ENCODE data around the gene ZNF217.
"Not testable (repeated sequence)": the region's sequence is repeated elsewhere in the genome, so short reads cannot be mapped to it uniquely, and the experiment has no call there.

Gene ZNF217

DNA sequence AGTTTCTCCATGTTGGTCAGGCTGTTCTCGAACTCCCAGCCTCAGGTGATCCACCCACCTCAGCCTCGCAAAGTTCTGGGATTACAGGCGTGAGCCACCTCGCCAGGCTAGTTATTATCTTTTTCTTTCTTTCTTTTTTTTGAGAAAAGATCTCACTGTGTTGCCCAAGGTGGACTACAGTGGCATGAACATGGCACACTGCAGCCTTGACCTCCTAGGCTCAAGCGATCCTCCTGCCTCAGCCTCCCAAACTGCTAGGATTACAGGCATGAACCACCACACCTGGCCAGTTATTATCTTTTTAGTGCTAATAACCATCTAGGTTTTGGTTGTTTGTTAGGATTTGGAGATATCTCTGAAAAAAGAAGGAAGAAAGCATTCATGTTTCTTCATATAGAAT, 35.8 kb upstream of the ZNF217 start:
- Histone ChIP-seq H2AFZ (no peak overlapping the region), H3K27me3 (ENCODE audit: control insufficient read depth, insufficient read depth, low read length) (no peaks in the 10 kb centered on the region), H3K4me1 (no peaks in the 10 kb centered on the region), H3K9ac (no peak overlapping the region), H3K4me3 (ENCODE audit: low read depth, low read length) (no peak overlapping the region), H3K4me2 (ENCODE audit: low read length) (no peak overlapping the region), H3K79me2 (no peaks in the 10 kb centered on the region), H3K27ac (no peak overlapping the region), H3K9me3 (ENCODE audit: control insufficient read depth, low read length) (no peaks in the 10 kb centered on the region), H3K36me3 (ENCODE audit: control insufficient read depth, insufficient read depth, low read length) (no peaks in the 10 kb centered on the region)
- TF ChIP-seq, protein P1, sequence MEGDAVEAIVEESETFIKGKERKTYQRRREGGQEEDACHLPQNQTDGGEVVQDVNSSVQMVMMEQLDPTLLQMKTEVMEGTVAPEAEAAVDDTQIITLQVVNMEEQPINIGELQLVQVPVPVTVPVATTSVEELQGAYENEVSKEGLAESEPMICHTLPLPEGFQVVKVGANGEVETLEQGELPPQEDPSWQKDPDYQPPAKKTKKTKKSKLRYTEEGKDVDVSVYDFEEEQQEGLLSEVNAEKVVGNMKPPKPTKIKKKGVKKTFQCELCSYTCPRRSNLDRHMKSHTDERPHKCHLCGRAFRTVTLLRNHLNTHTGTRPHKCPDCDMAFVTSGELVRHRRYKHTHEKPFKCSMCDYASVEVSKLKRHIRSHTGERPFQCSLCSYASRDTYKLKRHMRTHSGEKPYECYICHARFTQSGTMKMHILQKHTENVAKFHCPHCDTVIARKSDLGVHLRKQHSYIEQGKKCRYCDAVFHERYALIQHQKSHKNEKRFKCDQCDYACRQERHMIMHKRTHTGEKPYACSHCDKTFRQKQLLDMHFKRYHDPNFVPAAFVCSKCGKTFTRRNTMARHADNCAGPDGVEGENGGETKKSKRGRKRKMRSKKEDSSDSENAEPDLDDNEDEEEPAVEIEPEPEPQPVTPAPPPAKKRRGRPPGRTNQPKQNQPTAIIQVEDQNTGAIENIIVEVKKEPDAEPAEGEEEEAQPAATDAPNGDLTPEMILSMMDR (IDR thresholded peaks at IDR 0.05), result no peak

DNA sequence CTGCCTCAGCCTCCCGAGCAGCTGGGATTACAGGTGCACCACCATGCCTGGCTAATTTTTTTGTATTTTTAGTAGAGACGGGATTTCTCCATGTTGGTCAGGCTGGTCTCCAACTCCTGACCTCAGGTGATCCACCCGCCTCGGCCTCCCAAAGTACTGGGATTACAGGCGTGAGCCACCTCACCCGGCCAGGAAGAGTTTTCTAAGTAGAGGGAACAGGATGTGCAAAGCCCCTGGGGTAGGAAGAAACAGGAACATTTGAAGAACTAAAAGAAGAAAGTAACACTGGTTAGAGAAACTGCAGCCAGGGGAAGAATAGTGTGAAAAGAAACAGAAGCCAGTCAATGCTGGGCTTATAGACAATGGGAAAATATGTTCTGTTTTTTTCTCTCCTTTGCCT, 35.1 kb upstream of the ZNF217 start:
- H3K36me3 ChIP-seq (ENCODE audit: control insufficient read depth, insufficient read depth, low read length); H3K27ac ChIP-seq; H3K4me2 ChIP-seq (ENCODE audit: low read length); H3K27me3 ChIP-seq (ENCODE audit: control insufficient read depth, insufficient read depth, low read length); H3K79me2 ChIP-seq; H2AFZ ChIP-seq; H3K4me1 ChIP-seq; H3K9me3 ChIP-seq (ENCODE audit: control insufficient read depth, low read length); H3K4me3 ChIP-seq (ENCODE audit: low read depth, low read length); H3K9ac ChIP-seq: not testable (repeated sequence)

DNA sequence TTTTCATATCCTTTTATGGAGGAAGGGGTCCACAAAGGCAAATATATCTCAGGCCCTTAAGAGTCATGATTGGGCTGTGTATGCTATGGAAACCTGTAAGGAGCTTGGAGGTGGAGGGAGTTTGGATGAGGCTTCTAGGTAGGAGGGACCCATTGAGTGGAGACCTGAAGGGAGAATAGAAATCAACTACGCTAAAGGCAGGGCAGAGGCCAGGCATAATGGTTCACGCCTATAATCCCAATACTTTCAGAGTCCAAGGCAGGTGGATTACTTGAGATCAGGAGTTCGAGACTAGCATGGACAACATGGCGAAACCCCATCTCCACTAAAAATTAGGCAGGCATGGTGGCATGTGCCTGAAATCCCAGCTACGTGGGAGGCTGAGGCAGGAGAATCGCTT, 34.4 kb upstream of the ZNF217 start:
- Histone ChIP-seq H3K36me3 (ENCODE audit: control insufficient read depth, insufficient read depth, low read length) (no peaks in the 10 kb centered on the region), H3K79me2 (no peaks in the 10 kb centered on the region), H3K9me3 (ENCODE audit: control insufficient read depth, low read length) (no peaks in the 10 kb centered on the region), H3K9ac (no peak overlapping the region), H3K4me1 (peaks cover 5% of the 10 kb centered on the region), H2AFZ (no peak overlapping the region), H3K4me2 (ENCODE audit: low read length) (no peak overlapping the region), H3K27me3 (ENCODE audit: control insufficient read depth, insufficient read depth, low read length) (no peaks in the 10 kb centered on the region), H3K4me3 (ENCODE audit: low read depth, low read length) (no peak overlapping the region), H3K27ac (no peak overlapping the region)
- TF ChIP-seq, protein P1 (IDR thresholded peaks at IDR 0.05), result no peak

DNA sequence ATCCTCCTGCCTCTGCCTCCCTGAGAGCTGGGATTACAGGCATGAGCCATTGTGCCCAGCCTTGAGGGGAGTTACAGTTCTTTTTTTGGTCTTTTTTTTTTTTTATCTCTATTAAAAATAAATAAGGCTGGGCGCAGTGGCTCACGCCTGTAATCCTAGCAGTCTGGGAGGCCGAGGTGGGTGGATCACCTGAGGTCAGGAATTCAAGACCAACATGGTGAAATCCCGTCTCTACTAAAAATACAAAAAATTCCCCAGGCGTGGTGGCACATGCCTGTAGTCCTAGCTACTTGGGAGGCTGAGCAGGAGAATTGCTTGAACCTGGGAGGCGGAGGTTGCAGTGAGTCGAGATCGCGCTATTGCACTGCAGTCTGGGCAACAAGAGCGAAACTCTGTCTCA, 33.4 kb upstream of the ZNF217 start:
- not testable (repeated sequence) for H3K4me2 ChIP-seq (ENCODE audit: low read length); H3K9ac ChIP-seq; H3K4me3 ChIP-seq (ENCODE audit: low read depth, low read length); H3K27ac ChIP-seq; H3K79me2 ChIP-seq; H3K27me3 ChIP-seq (ENCODE audit: control insufficient read depth, insufficient read depth, low read length); H3K9me3 ChIP-seq (ENCODE audit: control insufficient read depth, low read length); H3K36me3 ChIP-seq (ENCODE audit: control insufficient read depth, insufficient read depth, low read length); H2AFZ ChIP-seq
- peaks cover 15% of the 10 kb centered on the region for H3K4me1 ChIP-seq

DNA sequence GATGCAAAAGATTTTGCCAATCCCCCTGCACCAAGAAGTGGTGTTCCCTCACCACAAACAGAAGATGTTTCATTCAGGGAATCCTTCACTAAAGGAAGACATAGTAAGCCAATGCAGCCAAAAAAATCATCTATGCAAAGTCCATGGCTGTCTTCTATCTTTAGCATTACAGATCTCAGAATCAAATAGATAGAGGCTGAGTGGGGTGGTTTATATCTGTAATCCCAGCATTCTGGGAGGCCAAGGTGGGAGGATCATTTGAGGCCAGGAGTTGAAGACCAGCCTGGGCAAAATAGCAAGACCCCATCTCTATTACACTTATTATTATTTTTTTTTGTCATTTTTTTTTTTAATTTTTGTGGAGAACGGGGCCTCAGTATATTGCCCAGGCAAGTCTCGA, 32.9 kb upstream of the ZNF217 start:
- no peaks in the 10 kb centered on the region for H3K79me2 ChIP-seq
- no peak overlapping the region for H3K9ac ChIP-seq
- H3K9me3 ChIP-seq (ENCODE audit: control insufficient read depth, low read length), result no peaks in the 10 kb centered on the region
- H3K36me3 ChIP-seq (ENCODE audit: control insufficient read depth, insufficient read depth, low read length), result no peaks in the 10 kb centered on the region
- H3K27me3 ChIP-seq (ENCODE audit: control insufficient read depth, insufficient read depth, low read length), result no peaks in the 10 kb centered on the region
- H3K4me1 ChIP-seq, result peaks cover 19% of the 10 kb centered on the region
- no peak overlapping the region for H3K27ac ChIP-seq
- H3K4me3 ChIP-seq (ENCODE audit: low read depth, low read length), result no peak overlapping the region
- TF ChIP-seq, protein P1 (IDR thresholded peaks at IDR 0.05), result no peak
- H3K4me2 ChIP-seq (ENCODE audit: low read length), result no peak overlapping the region
- H2AFZ ChIP-seq, result no peak overlapping the region

DNA sequence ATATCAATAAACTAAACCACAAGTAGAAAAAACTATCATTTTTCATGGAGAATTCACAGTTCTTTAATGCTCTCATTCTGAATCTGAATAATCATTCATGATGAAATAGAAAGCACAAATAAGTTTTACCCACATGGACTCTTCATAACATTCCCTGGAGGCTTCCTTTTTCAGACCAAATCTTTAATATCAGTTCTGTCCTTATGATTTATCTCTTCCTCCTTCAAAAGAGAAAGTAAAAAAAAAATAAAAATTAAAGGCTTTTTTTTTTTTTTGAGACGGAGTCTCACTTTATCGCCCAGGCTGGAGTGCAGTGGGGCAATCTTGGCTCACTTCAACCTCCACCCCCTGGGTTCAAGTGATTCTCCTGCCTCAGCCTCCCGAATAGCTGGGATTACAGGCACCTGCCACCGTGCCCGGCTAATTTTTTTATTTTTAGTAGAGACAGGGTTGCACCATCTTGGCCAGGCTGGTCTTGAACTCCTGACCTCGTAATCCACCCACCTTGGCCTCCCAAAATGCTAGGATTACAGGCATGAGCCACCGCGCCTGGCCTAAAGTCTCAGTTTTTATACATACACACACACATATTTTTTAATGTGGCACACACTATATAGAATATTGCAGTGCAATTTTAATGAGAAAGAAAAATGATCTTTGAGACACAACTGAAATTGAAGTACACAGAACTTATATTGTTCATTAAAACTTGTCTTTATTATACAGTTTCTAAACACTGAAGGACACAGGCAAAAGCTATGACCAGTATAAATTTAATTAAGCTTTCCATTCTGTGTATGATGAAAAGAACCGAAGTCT, 31.9 kb upstream of the ZNF217 start:
- TF ChIP-seq, protein P1 (IDR thresholded peaks at IDR 0.05), result no peak
- H3K9me3 ChIP-seq (ENCODE audit: control insufficient read depth, low read length), result no peaks in the 10 kb centered on the region
- H3K4me2 ChIP-seq (ENCODE audit: low read length), result no peak overlapping the region
- no peak overlapping the region for H2AFZ ChIP-seq
- no peaks in the 10 kb centered on the region for H3K79me2 ChIP-seq
- no peak overlapping the region for H3K4me3 ChIP-seq (ENCODE audit: low read depth, low read length)
- no peaks in the 10 kb centered on the region for H3K36me3 ChIP-seq (ENCODE audit: control insufficient read depth, insufficient read depth, low read length)
- no peak overlapping the region for H3K9ac ChIP-seq
- no peaks in the 10 kb centered on the region for H3K27me3 ChIP-seq (ENCODE audit: control insufficient read depth, insufficient read depth, low read length)
- H3K27ac ChIP-seq, result no peak overlapping the region
- H3K4me1 ChIP-seq, result peaks cover 19% of the 10 kb centered on the region

DNA sequence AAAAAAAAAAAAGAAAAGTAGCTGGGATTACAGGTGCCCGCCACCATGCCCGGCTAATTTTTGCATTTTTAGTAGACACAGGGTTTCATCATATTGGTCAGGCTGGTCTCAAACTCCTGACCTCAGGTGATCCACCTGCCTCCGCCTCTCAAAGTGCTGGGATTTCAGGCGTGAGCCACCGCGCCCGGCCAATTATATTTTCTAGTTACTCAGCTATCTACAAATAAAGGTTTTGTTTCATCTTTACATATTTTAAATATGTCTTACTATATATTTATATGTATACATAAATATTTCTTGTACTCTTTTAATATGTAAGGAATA, 31.2 kb upstream of the ZNF217 start:
- not testable (repeated sequence) for H3K27me3 ChIP-seq (ENCODE audit: control insufficient read depth, insufficient read depth, low read length); H3K4me2 ChIP-seq (ENCODE audit: low read length); H3K79me2 ChIP-seq; H2AFZ ChIP-seq; H3K9me3 ChIP-seq (ENCODE audit: control insufficient read depth, low read length); H3K27ac ChIP-seq; H3K4me3 ChIP-seq (ENCODE audit: low read depth, low read length); H3K9ac ChIP-seq; H3K36me3 ChIP-seq (ENCODE audit: control insufficient read depth, insufficient read depth, low read length)
- peaks cover 19% of the 10 kb centered on the region for H3K4me1 ChIP-seq
